K562 (cell line): ENCODE data around the gene HERC3. TPM values are rescaled to one million over a fixed set of nuclear protein-coding genes. Genes with fewer than 3 reads are reported as not detected.

Experiments
- CHD4 ChIP-seq: fragments of 200-600 bp; sonication (generic); IDR thresholded peaks from 3 replicates; pipeline ENCODE4 v1.6.1; 2012; ENCODE audit warnings: low read depth, mild to moderate bottlenecking, mixed read lengths, low read length, inconsistent platforms; ENCODE audit not compliant: insufficient read depth, insufficient replicate concordance, poor library complexity, severe bottlenecking
- IRF9 ChIP-seq: fragments of 450-650 bp; IDR thresholded peaks from 2 replicates; pipeline ENCODE4 v1.6.1; 2016; ENCODE audit warnings: missing biosample characterization, missing genetic modification characterization
- KAT7 ChIP-seq: sonication (generic); formaldehyde crosslinking; IDR thresholded peaks from 2 replicates; pipeline ENCODE4 v1.8.0; 2022; ENCODE audit warnings: missing genetic modification reagents, mild to moderate bottlenecking, borderline replicate concordance
- SIN3A ChIP-seq, 2 experiments: fragments of 150-350 bp in 1 of 2; IDR thresholded peaks; 2 replicates each; pipeline ENCODE4 v1.6.1; 2011 to 2016; ENCODE audit warnings: borderline replicate concordance in 2 of 2, low read depth in 2 of 2, low read length in 2 of 2, mild to moderate bottlenecking in 2 of 2, moderate library complexity in 2 of 2; ENCODE audit not compliant: control insufficient read depth in 1 of 2
- ZNF589 ChIP-seq: fragments of 200-800 bp; sonication (Bioruptor generic); IDR thresholded peaks from 2 replicates; pipeline ENCODE4 v1.6.1; 2016; ENCODE audit warnings: low read depth, missing genetic modification characterization, missing compliant biosample characterization
- ZNF717 ChIP-seq: fragments of 250-450 bp; sonication (Bioruptor Pico); IDR thresholded peaks from 2 replicates; pipeline ENCODE4 v1.5.0; 2021
- polyA plus RNA-seq, 8 experiments: library from polyadenylated mRNA; depleted of rRNA in 4 of 8; stranded (reverse) in 5 of 8; unstranded in 3 of 8; fragments of >200 nt; fragmentation: Nextera tagmentation in 2 of 8; fragmentation: Illumina TruSeq in 1 of 8; extraction: Ambion mirVana in 2 of 8; extraction: Trizol in 1 of 8; gene quantifications; 2 replicates each; pipeline versions ENCODE4 v1.2.1 to v1.2.3, GENCODE V29; 2011 to 2014; ENCODE audit warnings: inconsistent platforms in 1 of 8, missing spikeins in 1 of 8
- total RNA-seq, 7 experiments: library from RNA; depleted of rRNA in 6 of 7; stranded (reverse); fragments of >200 nt in 6 of 7; fragmentation: Illumina TruSeq in 2 of 7; extraction: Trizol in 2 of 7; gene quantifications; 2 replicates each; pipeline versions ENCODE4 v1.2.1 to v1.2.3, GENCODE V29; 2011 to 2021; ENCODE audit warnings: low replicate concordance in 1 of 7
- TF ChIP-seq, protein P1 (sequence below): sonication (generic); formaldehyde crosslinking; IDR thresholded peaks from 2 replicates; pipeline ENCODE4 v1.8.1; 2023; ENCODE audit warnings: mild to moderate bottlenecking, missing genetic modification reagents, moderate library complexity
- TF ChIP-seq, protein P2 (sequence below): fragments of 450-650 bp; IDR thresholded peaks from one replicate; pipeline ENCODE4 v1.6.1; 2018; ENCODE audit warnings: mild to moderate bottlenecking, moderate library complexity; ENCODE audit not compliant: partially characterized antibody

The HERC3 gene
- total and polyA plus RNA-seq, 9 of the 15 experiments (the other 6 are each of a cell fraction or from before 2014, with no cell fraction given), result 1.8 to 13.1 (median 7.6) TPM

- TF ChIP-seq, protein P1, sequence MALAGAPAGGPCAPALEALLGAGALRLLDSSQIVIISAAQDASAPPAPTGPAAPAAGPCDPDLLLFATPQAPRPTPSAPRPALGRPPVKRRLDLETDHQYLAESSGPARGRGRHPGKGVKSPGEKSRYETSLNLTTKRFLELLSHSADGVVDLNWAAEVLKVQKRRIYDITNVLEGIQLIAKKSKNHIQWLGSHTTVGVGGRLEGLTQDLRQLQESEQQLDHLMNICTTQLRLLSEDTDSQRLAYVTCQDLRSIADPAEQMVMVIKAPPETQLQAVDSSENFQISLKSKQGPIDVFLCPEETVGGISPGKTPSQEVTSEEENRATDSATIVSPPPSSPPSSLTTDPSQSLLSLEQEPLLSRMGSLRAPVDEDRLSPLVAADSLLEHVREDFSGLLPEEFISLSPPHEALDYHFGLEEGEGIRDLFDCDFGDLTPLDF (CRISPR knock-in tag), result no peak
- TF ChIP-seq ZNF589 (CRISPR knock-in tag) (no peak), ZNF717 (CRISPR knock-in tag) (no peak), IRF9 (tag) (no peak), SIN3A (IDR thresholded peaks at IDR 0.05; ENCODE audit: borderline replicate concordance in 2 of 2, control insufficient read depth in 1 of 2, low read depth in 2 of 2, low read length in 2 of 2) (no peak), CHD4 (no peak), KAT7 (CRISPR knock-in tag) (no peak)
- TF ChIP-seq, protein P2, sequence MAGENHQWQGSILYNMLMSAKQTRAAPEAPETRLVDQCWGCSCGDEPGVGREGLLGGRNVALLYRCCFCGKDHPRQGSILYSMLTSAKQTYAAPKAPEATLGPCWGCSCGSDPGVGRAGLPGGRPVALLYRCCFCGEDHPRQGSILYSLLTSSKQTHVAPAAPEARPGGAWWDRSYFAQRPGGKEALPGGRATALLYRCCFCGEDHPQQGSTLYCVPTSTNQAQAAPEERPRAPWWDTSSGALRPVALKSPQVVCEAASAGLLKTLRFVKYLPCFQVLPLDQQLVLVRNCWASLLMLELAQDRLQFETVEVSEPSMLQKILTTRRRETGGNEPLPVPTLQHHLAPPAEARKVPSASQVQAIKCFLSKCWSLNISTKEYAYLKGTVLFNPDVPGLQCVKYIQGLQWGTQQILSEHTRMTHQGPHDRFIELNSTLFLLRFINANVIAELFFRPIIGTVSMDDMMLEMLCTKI, result no peak
Observed at GRCh38 chr4:88614058-88614457, 21.8 kb downstream of the HERC3 start (continued).
